Measurements from ENCODE around the gene SUV39H1.
"Not testable (repeated sequence)": the region's sequence is repeated elsewhere in the genome, so short reads cannot be mapped to it uniquely, and the experiment has no call there.

Gene SUV39H1

DNA sequence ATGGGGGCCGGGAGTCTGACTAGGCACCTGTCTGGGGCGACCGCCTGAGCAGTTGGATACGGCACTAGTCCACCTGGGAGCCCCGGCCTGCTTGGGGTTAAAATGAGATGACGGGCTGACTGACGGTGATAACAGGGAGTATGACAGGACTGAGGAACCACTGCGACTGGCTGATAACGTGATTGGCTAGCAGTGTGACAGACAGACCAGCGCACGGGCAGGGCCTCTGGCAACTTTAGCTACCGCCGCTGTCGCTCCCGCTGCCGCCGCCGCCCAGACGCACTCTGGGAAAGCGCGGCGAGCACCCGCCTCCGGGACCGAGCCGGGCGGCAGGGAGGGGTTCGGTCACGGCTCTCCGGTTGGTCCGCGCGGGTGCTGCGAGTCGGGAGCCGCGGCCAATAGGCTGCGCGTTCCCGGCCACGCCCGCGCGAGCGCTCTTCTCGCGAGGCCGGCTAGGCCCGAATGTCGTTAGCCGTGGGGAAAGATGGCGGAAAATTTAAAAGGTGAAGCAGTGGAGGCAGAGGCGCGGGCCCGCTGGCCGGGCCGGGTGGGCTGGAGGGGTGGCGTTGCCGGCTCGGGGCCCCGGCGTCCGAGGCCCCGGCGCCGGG lies at the start of gene SUV39H1:
SUV39H1 (plus strand) TSS at position 434 of the 608 bp plus-strand sequence; CDS start at position 485, 51 bp downstream.
- peak; percentile 75 to 80 for DNase-seq

DNA sequence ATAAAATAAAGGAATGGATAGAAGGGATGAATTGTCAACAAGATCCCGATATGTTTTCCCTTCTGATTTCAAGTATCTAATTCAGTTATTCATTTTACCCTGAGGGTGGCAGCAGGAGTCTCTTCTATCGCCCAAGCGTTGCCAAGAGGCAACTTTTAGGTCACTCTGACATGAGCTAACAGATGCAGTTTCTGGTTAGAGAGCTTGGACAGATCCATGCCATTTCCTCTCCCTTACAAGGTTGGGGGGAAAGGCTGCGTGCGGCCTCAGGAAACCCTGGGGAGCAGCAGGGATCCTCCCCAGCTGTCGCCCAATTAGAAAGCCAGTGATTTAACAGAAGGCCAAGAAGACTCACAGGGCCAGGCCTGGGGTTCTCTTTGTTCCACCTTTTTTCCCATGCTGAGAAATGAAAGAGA lies 48.2 kb upstream of the SUV39H1 start:
- peak; percentile 25 to 33 for DNase-seq

GRCh38 chrX:48649102-48649501 lies 47.4 kb upstream of the SUV39H1 start:
- no peak for DNase-seq

- not testable (repeated sequence) for DNase-seq
Measured at GRCh38 chrX:48652055-48652579, 44.4 kb upstream of the SUV39H1 start.

GRCh38 chrX:48654746-48655145 lies 41.8 kb upstream of the SUV39H1 start:
- not testable (repeated sequence) for DNase-seq

- not testable (repeated sequence) for DNase-seq
Measured at GRCh38 chrX:48659686-48660085, 36.8 kb upstream of the SUV39H1 start.

GRCh38 chrX:48663241-48663640 lies 33.3 kb upstream of the SUV39H1 start:
- DNase-seq = no peak

GRCh38 chrX:48664156-48664555 lies 32.4 kb upstream of the SUV39H1 start:
- DNase-seq = no peak

DNA sequence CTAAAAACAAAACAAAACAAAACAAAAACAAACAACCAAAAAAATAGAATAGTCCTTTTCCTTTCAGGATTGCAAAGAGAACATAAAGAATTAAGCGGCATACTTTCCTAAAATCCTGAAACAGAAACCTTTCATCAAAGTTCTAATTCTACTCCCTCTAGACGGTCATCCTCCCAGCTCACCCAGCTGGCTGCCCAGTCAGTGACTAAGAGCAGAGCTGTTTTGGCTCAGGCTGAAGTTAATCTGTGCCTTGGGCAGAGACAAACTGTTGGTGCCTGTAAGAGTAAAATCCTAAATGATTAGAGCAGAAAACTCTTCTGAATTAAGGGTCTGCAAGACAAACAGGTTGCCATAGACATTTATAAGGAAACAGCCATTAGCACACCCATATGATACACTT lies 30.5 kb upstream of the SUV39H1 start:
- DNase-seq = no peak

DNA sequence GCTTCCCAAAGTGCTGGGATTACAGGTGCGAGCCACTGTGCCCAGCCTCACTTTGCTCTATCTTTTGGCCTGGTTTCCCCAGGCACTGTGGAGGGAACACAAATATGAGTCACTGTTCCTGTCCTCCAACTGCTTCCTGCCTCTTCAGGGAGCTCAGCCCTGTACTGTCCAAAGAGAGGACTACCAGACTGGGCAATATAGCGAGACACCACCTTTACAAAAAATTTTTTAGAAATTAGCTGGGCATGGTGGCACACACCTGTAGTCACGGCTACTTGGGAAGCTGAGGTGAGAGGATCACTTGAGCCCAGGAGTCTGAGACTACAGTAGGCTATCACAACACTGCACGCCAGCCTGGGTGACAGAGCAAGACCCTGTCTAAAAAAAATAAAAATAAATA lies 29.9 kb upstream of the SUV39H1 start:
- DNase-seq = no peak

GRCh38 chrX:48667509-48667908 lies 29.0 kb upstream of the SUV39H1 start:
- DNase-seq = no peak

DNA sequence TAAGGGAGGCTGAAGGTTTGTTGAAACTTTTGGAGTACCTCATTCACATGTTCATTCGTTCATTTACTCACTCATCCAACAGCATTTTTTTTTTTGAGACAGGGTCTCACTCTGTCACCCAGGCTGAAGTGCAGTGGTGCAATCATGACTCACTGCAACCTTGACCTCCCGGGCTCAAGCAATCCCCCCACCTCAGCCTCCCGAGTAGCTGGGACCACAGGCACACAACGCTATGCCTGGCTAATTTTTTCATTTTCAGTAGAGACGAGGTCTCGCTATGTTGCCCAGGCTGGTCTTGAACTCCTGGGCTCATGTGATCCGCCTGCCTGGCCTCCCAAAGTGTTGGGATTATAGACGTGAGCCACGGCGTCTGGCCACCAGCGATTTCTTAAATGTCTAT lies 28.3 kb upstream of the SUV39H1 start:
- DNase-seq = not testable (repeated sequence)

DNA sequence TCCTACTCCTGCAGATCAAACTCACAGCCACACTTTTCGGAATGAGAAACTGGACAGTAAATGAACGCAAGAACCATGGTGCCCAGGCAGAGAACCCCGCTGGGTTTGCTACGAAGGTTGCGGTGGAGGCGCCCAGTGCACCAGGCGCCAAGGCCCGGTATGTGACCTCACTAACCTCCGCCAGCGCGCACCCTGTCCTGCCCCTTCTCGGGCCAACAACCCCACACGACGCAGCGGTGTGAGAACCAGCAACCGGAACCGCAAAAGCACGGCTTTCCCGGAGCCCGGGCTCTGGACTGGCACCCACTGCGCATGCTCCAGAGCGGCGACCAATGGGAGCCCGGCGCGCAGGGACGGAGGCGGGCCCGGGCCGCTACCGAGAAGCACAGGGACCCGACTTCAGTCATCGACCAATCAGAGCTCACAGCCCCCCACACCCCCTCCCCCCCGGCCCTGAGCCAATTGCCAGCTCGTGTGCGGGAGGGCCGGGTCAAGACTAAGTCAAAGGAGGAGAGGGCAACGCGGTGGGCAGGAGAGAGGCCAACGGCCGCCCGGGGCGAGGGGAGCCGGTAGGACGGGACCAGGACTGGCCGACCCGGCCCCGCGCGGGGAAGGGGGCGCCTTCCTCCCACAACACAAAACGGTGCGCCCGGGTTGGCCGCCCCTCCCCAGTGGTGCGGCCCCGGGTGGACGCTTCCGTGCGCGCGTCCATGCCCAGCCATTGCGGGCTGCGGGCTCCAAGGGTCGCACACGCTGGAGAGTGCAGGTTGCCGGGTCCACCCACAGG lies 20.2 kb upstream of the SUV39H1 start:
- peak; percentile 81 to 88 for DNase-seq

DNA sequence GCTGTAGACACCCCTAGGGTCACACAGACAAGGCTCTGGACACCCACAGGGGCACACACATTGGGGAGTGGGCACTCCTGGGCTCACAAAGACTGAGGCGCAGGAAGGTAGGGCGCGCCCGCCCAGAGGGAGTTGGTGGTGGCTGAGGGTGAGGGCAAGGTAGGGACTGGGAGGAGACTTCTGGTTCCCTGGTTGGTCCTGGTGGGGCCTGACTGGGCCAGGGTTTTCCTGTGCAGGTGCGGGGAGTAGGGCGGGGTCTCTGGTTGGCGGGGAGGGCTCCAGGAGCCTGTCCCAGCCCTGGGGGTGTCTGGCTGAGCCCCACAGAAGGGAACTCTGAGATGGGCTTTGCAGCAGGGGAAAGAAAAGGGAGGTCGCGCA lies 19.7 kb upstream of the SUV39H1 start:
- peak in 1 of 2 donors; percentile 3 for DNase-seq

DNA sequence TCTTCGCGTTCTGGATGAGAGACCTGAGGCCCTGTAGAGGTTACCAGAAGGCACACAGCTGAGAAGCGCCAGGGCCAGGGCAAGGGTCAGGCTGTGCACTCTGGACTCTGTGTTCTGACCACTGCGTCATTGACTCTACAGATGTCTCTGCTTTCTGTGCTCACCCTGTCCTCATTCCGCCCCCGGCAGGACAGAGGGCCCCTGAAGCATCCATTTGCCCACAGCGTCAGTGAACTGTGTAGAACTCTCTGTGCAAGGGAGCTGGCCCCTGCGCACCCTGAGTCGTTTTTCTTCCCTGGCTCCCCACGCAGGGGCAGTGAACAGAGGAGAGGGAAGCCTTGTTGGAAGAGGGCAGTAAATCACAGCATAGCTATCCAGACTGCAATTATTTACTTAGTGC lies 19.0 kb upstream of the SUV39H1 start:
- DNase-seq = no peak

DNA sequence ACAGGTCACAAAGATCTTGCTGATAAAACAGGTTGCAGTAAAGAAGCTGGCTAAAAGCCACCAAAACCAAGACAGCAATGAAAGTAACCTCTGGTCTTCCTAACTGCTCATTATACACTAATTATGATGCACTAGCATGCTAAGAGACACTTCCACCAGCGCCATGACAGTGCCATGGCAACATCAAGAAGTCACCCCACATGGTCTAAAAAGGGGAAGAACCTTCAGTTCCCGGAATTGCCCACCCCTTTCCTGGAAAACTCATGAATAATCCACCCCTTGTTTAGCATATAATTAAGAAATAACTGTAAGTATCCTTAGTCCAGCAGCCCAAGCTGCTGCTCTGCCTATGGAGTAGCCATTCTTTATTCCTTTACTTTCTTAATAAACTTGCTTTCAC lies 16.1 kb upstream of the SUV39H1 start:
- not testable (repeated sequence) for DNase-seq

DNA sequence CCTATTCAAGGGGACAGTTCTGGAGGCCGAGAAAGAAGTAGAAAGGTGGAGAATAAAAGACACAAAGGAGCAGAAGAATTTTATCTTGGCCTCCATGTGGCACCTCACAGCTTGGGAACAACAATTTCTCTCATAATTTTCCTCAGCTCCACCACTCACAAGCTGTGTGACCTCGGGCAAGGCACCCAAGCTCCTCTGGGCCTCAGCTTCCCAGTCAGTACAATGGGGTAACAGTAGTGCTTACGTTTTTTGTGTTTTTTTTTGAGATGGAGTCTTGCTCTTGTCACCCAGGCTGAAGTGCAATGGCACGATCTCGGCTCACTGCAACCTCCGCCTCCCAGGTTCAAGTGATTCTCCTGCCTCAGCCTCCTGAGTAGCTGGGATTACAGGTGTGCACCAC lies 15.6 kb upstream of the SUV39H1 start:
- DNase-seq = not testable (repeated sequence)

DNA sequence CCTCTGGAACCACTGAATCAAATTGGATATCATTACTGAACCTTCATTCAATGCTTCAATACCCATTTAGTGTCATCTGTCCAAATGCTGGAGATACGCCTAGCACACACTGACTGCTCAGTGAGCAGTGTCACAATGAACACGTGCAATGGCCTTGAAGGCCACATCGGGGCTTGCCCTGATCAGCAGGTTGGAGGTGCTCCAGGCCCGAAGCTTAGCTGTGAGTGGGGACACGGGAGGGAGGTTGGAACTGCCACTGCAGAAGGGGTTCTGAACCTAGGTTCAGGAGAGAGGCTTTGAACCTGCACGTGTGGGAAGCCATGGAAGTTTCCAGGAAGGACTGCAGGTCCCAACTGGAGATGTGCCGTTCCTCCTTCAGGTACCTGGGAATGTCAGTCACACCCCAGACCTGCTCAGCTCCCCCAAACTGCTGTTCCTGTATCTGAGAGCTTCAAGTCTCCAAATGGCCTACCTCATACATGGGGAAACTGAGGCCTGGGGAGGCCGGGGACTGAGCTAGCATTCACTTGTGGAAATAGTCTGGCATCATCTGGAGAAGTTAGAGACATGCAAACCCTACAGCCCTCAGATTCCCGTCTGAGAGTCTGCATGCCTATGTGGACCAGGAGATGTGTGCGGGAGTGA lies 14.9 kb upstream of the SUV39H1 start:
- no peak for DNase-seq

DNA sequence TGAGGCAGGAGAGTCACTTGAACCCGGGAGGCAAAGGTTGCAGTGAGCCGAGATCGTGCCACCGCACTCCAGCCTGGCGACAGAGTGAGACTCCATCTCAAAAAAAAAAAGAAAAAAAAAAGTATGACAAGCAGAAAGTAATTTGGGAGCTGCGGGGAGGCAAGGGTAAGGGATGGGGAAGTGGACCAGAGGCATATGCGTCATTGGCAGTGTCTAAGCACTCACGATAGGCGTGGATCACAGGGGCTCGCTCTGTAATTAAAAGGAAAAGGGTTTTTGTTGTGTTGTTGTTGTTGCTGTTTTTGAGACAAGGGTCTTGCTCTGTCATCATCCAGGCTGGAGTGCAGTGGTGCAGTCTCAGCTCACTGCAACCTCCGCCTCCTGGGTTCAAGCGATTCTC lies 13.7 kb upstream of the SUV39H1 start:
- DNase-seq = not testable (repeated sequence)

DNA sequence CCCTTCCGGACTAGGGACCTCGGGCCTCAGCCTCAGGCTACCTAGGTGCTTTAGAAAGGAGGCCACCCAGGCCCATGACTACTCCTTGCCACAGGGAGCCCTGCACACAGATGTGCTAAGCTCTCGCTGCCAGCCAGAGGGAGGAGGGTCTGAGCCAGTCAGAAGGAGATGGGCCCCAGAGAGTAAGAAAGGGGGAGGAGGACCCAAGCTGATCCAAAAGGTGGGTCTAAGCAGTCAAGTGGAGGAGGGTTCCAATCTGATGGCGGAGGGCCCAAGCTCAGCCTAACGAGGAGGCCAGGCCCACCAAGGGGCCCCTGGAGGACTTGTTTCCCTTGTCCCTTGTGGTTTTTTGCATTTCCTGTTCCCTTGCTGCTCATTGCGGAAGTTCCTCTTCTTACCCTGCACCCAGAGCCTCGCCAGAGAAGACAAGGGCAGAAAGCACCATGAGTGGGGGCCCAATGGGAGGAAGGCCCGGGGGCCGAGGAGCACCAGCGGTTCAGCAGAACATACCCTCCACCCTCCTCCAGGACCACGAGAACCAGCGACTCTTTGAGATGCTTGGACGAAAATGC lies 13.0 kb upstream of the SUV39H1 start, which contains the start of gene WAS:
WAS (plus strand) TSS at position 389 of the 572 bp plus-strand sequence; CDS start at position 444, 55 bp downstream.
- DNase-seq = peak; percentile 19 to 26

- no peak for DNase-seq
Measured at GRCh38 chrX:48684134-48684533, 12.4 kb upstream of the SUV39H1 start.

- DNase-seq = no peak
Measured at GRCh38 chrX:48685416-48685815, 11.1 kb upstream of the SUV39H1 start.

GRCh38 chrX:48688531-48689150 lies 7.9 kb upstream of the SUV39H1 start:
- DNase-seq = no peak

Data from activated CD4-positive, alpha-beta T cell treated with anti-CD3 and anti-CD28 coated beads for 4 hours (primary cell).